Naive thymus-derived CD4-positive, alpha-beta T cell (primary cell): ENCODE data around the gene COTL1. TPM values are rescaled to one million over a fixed set of nuclear protein-coding genes. Genes with fewer than 3 reads are reported as not detected.
A peak's percentile ranks its signal among the peaks of the same experiment; 100 is the strongest.

Source experiments
- ATAC-seq: fragments of 150-1000 bp; cut with Tn5 transposase; 2 replicates; pipeline ENCODE4 v1.10.0; 2021; ENCODE audit warnings: mild to moderate bottlenecking, moderate library complexity
- CTCF ChIA-PET: fragments of 350-600 bp; sonication (Branson Sonifier 250); formaldehyde crosslinking; loops from one replicate; lab custom pipeline; 2021; ENCODE audit warnings: antibody characterized with exemption; lab: Charles Lee
- POLR2A ChIA-PET: fragments of 350-600 bp; sonication (Branson Sonifier 250); formaldehyde crosslinking; loops from one replicate; lab custom pipeline; 2021; ENCODE audit warnings: antibody characterized with exemption, inconsistent platforms; lab: Charles Lee
- DNase-seq, 9 donors: peaks; one replicate each; pipeline versions ENCODE4 v3.0.0 to v3.0.0-alpha.2; 2020 to 2022; ENCODE audit warnings: mixed read lengths in 1 of 9
- H3K27ac ChIP-seq: one replicate; pipeline ENCODE4 v1.7.0; 2013; ENCODE audit warnings: mild to moderate bottlenecking, low read depth, low read length, moderate library complexity
- H3K27me3 ChIP-seq, 2 donors: one replicate each; pipeline ENCODE4 v1.7.0; 2013; ENCODE audit warnings: low read length in 2 of 2, mild to moderate bottlenecking in 2 of 2, moderate library complexity in 2 of 2; ENCODE audit not compliant: control insufficient read depth in 2 of 2, insufficient read depth in 2 of 2
- H3K36me3 ChIP-seq, 3 experiments: 1 replicate in 2 of 3; 2 replicates in 1 of 3; pipeline ENCODE4 v1.7.0; 2013; ENCODE audit warnings: low read length in 3 of 3, mild to moderate bottlenecking in 3 of 3, moderate library complexity in 1 of 3; ENCODE audit not compliant: insufficient read depth in 3 of 3, control insufficient read depth in 2 of 3
- H3K4me1 ChIP-seq, 2 donors: one replicate each; pipeline ENCODE4 v1.7.0; 2013; ENCODE audit warnings: low read length in 2 of 2, mild to moderate bottlenecking in 2 of 2, moderate library complexity in 1 of 2; ENCODE audit not compliant: control insufficient read depth in 2 of 2, insufficient read depth in 2 of 2
- H3K4me3 ChIP-seq: 2 replicates; pipeline ENCODE4 v1.7.0; 2013; ENCODE audit warnings: mild to moderate bottlenecking, low read length
- H3K9me3 ChIP-seq, 3 experiments: 1 replicate in 2 of 3; 2 replicates in 1 of 3; pipeline ENCODE4 v1.7.0; 2013; ENCODE audit warnings: low read length in 3 of 3; ENCODE audit not compliant: control insufficient read depth in 2 of 3
- H3K27ac Mint-ChIP-seq, 9 donors: one replicate each; pipeline ENCODE4 v1.8.0; 2020 to 2022; ENCODE audit warnings: mixed read lengths in 9 of 9, mild to moderate bottlenecking in 8 of 9, moderate library complexity in 5 of 9, inconsistent platforms in 2 of 9
- H3K27me3 Mint-ChIP-seq, 5 donors: one replicate each; pipeline ENCODE4 v1.8.0; 2021 to 2022; ENCODE audit warnings: mixed read lengths in 5 of 5, mild to moderate bottlenecking in 1 of 5
- H3K36me3 Mint-ChIP-seq, 5 donors: one replicate each; pipeline ENCODE4 v1.8.0; 2020 to 2022; ENCODE audit warnings: mixed read lengths in 5 of 5, mild to moderate bottlenecking in 3 of 5, inconsistent platforms in 1 of 5
- H3K4me1 Mint-ChIP-seq, 7 donors: one replicate each; pipeline ENCODE4 v1.8.0; 2020 to 2022; ENCODE audit warnings: mixed read lengths in 7 of 7, mild to moderate bottlenecking in 3 of 7, inconsistent platforms in 1 of 7
- H3K4me3 Mint-ChIP-seq, 10 donors: one replicate each; pipeline ENCODE4 v1.8.0; 2020 to 2022; ENCODE audit warnings: mild to moderate bottlenecking in 10 of 10, mixed read lengths in 10 of 10, moderate library complexity in 6 of 10, inconsistent platforms in 2 of 10
- H3K9me3 Mint-ChIP-seq, 11 donors: one replicate each; pipeline ENCODE4 v1.8.0; 2020 to 2022; ENCODE audit warnings: mixed read lengths in 11 of 11, mild to moderate bottlenecking in 4 of 11, inconsistent platforms in 1 of 11, moderate library complexity in 1 of 11
- intact Hi-C, 2 donors: fragments of 100-400 bp; cut with micrococcal nuclease; formaldehyde crosslinking; loops; one replicate each; pipeline ENCODE4 v1.15.1; 2023
- polyA plus RNA-seq, 2 donors: library from polyadenylated mRNA; unstranded; fragments of 300-500 nt; fragmentation: Illumina TruSeq; gene quantifications; one replicate each; pipeline ENCODE4 v1.2.3, GENCODE V29; 2021
- total RNA-seq, 6 experiments: library from RNA in 5 of 6; stranded (reverse) in 5 of 6; gene quantifications; 1 replicate in 5 of 6; 2 replicates in 1 of 6; pipeline ENCODE4 v1.2.3 and lab custom pipeline; 2021 to 2026

COTL1 gene
- total and polyA plus RNA-seq, 7 experiments from 2014 or later: 84.2 to 704 (median 268) TPM

GRCh38 chr16:84631886-84632285 lies 14.0 kb upstream of the COTL1 start:
- Histone ChIP-seq H3K27me3 (no peaks in the 10 kb centered on the region), H3K4me3 (no peak overlapping the region), H3K4me1 (peaks cover 0 to 30% of the 10 kb centered on the region in 2 donors), H3K9me3 (no peaks in the 10 kb centered on the region), H3K36me3 (no peaks in the 10 kb centered on the region), H3K27ac (no peak overlapping the region)
- Mint-ChIP-seq H3K36me3 (peaks cover 0 to 1% (median 0%) of the 10 kb centered on the region in 5 donors), H3K4me1 (peaks cover 27 to 44% (median 39%) of the 10 kb centered on the region in 7 donors), H3K4me3 (peak overlapping the region; percentile 33 to 75 (median 64)), H3K9me3 (no peaks in the 10 kb centered on the region), H3K27ac (peak overlapping the region in 6 of 9 donors; percentile 21 to 91 (median 56)), H3K27me3 (peaks cover 0 to 67% (median 0%) of the 10 kb centered on the region in 5 donors)
- ATAC-seq (peak; percentile 42), DNase-seq (no peak)
- intact Hi-C loops: loop anchor here in 1 of 2 donors (1.0 to 2.0 kb wide), 2 partner anchors 9 to 21 kb away; no protein-coding TSS in a partner anchor
- CTCF ChIA-PET: interaction anchor here (0.5 kb wide), 1 partner anchor 355 kb away, joined by 3 read pairs; no protein-coding TSS in a partner anchor
- POLR2A ChIA-PET: interaction anchor here (0.6 to 1.3 kb wide), 4 partner anchors 10 to 96 kb away, joined by 3 read pairs; no protein-coding TSS in a partner anchor

DNA sequence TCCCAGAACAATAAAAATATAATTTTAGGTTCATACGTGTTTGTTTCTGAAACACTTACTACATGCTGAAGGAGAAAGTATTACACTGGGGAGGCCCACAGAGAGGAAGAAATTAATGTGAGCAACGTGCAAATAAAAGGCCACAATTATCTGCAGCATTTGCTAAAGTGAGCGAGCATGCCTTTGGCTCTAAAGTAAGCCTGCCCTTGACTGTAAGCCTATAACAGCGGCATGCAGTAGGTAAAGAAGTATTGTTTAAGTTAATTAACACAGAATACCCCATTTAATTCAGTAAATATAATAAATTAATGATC lies 13.2 kb upstream of the COTL1 start:
- Histone ChIP-seq H3K4me3 (peak overlapping the region; percentile 24), H3K27ac (no peak overlapping the region), H3K9me3 (no peaks in the 10 kb centered on the region), H3K27me3 (no peaks in the 10 kb centered on the region), H3K4me1 (peaks cover 0 to 30% of the 10 kb centered on the region in 2 donors), H3K36me3 (no peaks in the 10 kb centered on the region)
- ATAC-seq (peak; percentile 27), DNase-seq (peak in 1 of 9 donors; percentile 41)
- Mint-ChIP-seq H3K27me3 (peaks cover 0 to 67% (median 0%) of the 10 kb centered on the region in 5 donors), H3K27ac (peak overlapping the region in 8 of 9 donors; percentile 21 to 91 (median 68)), H3K4me1 (peaks cover 27 to 42% (median 38%) of the 10 kb centered on the region in 7 donors), H3K9me3 (no peaks in the 10 kb centered on the region), H3K4me3 (peak overlapping the region; percentile 33 to 75 (median 66)), H3K36me3 (peaks cover 0 to 1% (median 0%) of the 10 kb centered on the region in 5 donors)
- intact Hi-C loops: loop anchor here in 1 of 2 donors (1.0 to 2.0 kb wide), 2 partner anchors 10 to 22 kb away; no protein-coding TSS in a partner anchor
- ChIA-PET CTCF (no interaction called here), POLR2A (interaction anchor here (1.3 kb wide), 1 partner anchor 11 kb away, joined by 3 read pairs; no protein-coding TSS in a partner anchor)

- Histone ChIP-seq H3K4me3 (peak overlapping the region; percentile 24), H3K27ac (peak overlapping the region; percentile 17), H3K4me1 (peaks cover 0 to 30% of the 10 kb centered on the region in 2 donors), H3K27me3 (no peaks in the 10 kb centered on the region), H3K36me3 (no peaks in the 10 kb centered on the region), H3K9me3 (no peaks in the 10 kb centered on the region)
- ChIA-PET POLR2A (interaction anchor here (1.2 to 2.1 kb wide), 3 partner anchors 11 to 124 kb away, joined by 3 to 11 read pairs (median 4); partner anchors contain the start of gene KLHL36), CTCF (interaction anchor here (1.6 kb wide), 1 partner anchor 96 kb away, joined by 5 read pairs; no protein-coding TSS in a partner anchor)
- H3K4me1 Mint-ChIP-seq: peaks cover 27 to 42% (median 38%) of the 10 kb centered on the region in 7 donors
- ATAC-seq: peak; percentile 51
- peak overlapping the region; percentile 7 to 73 (median 64) for H3K4me3 Mint-ChIP-seq
- peaks cover 0 to 65% (median 0%) of the 10 kb centered on the region in 5 donors for H3K27me3 Mint-ChIP-seq
- DNase-seq: peak in 3 of 9 donors; percentile 20 to 45 (median 34)
- intact Hi-C loops: loop anchor here in 1 of 2 donors (1.0 to 2.0 kb wide), 2 partner anchors 11 to 22 kb away; no protein-coding TSS in a partner anchor
- H3K27ac Mint-ChIP-seq: peak overlapping the region; percentile 21 to 91 (median 65)
- H3K36me3 Mint-ChIP-seq: peaks cover 0 to 1% (median 0%) of the 10 kb centered on the region in 5 donors
- no peaks in the 10 kb centered on the region for H3K9me3 Mint-ChIP-seq
Measured at GRCh38 chr16:84630446-84631152, 12.7 kb upstream of the COTL1 start.

- peak overlapping the region in 6 of 10 donors; percentile 7 to 61 (median 48) for H3K4me3 Mint-ChIP-seq
- no peak overlapping the region for H3K27ac ChIP-seq
- peaks cover 0 to 1% (median 0%) of the 10 kb centered on the region in 5 donors for H3K36me3 Mint-ChIP-seq
- ATAC-seq (no peak), DNase-seq (no peak)
- H3K4me3 ChIP-seq: no peak overlapping the region
- H3K4me1 Mint-ChIP-seq: peaks cover 27 to 42% (median 38%) of the 10 kb centered on the region in 7 donors
- no peaks in the 10 kb centered on the region for H3K27me3 ChIP-seq
- intact Hi-C loops: loop anchor here in 1 of 2 donors (2.0 kb wide), 1 partner anchor 23 kb away; no protein-coding TSS in a partner anchor
- H3K4me1 ChIP-seq: peaks cover 0 to 30% of the 10 kb centered on the region in 2 donors
- no peaks in the 10 kb centered on the region for H3K9me3 Mint-ChIP-seq
- H3K9me3 ChIP-seq: no peaks in the 10 kb centered on the region
- H3K27me3 Mint-ChIP-seq: peaks cover 0 to 64% (median 0%) of the 10 kb centered on the region in 5 donors
- peak overlapping the region in 2 of 9 donors; percentile 70 to 91 for H3K27ac Mint-ChIP-seq
- H3K36me3 ChIP-seq: no peaks in the 10 kb centered on the region
- CTCF ChIA-PET: interaction anchor here (0.8 to 1.6 kb wide), 5 partner anchors 9 to 119 kb away, joined by 3 to 5 read pairs (median 3); no protein-coding TSS in a partner anchor
- POLR2A ChIA-PET: interaction anchor here (0.9 to 2.1 kb wide), 5 partner anchors 11 to 124 kb away, joined by 3 to 11 read pairs (median 4); partner anchors contain the start of gene KLHL36
Measured at GRCh38 chr16:84630009-84630408, 12.1 kb upstream of the COTL1 start.

- DNase-seq (no peak), ATAC-seq (no peak)
- no peaks in the 10 kb centered on the region for H3K9me3 ChIP-seq
- H3K4me3 Mint-ChIP-seq: peak overlapping the region in 5 of 10 donors; percentile 41 to 61 (median 56)
- no peak overlapping the region for H3K4me3 ChIP-seq
- POLR2A ChIA-PET: interaction anchor here (0.7 to 2.1 kb wide), 7 partner anchors 11 to 123 kb away, joined by 3 to 11 read pairs (median 4); partner anchors contain the start of gene KLHL36
- no peaks in the 10 kb centered on the region for H3K36me3 ChIP-seq
- CTCF ChIA-PET: interaction anchor here (0.7 to 1.6 kb wide), 7 partner anchors 8 to 119 kb away, joined by 3 to 5 read pairs (median 3); no protein-coding TSS in a partner anchor
- H3K27ac ChIP-seq: no peak overlapping the region
- no peaks in the 10 kb centered on the region for H3K9me3 Mint-ChIP-seq
- peaks cover 0 to 1% (median 0%) of the 10 kb centered on the region in 5 donors for H3K36me3 Mint-ChIP-seq
- intact Hi-C loops: no loop called here
- H3K27me3 Mint-ChIP-seq: peaks cover 0 to 65% (median 0%) of the 10 kb centered on the region in 5 donors
- H3K27me3 ChIP-seq: no peaks in the 10 kb centered on the region
- H3K27ac Mint-ChIP-seq: peak overlapping the region in 4 of 9 donors; percentile 32 to 79 (median 66)
- H3K4me1 Mint-ChIP-seq: peaks cover 27 to 42% (median 38%) of the 10 kb centered on the region in 7 donors
- peaks cover 0 to 30% of the 10 kb centered on the region in 2 donors for H3K4me1 ChIP-seq
Measured at GRCh38 chr16:84629580-84629979, 11.7 kb upstream of the COTL1 start.

DNA sequence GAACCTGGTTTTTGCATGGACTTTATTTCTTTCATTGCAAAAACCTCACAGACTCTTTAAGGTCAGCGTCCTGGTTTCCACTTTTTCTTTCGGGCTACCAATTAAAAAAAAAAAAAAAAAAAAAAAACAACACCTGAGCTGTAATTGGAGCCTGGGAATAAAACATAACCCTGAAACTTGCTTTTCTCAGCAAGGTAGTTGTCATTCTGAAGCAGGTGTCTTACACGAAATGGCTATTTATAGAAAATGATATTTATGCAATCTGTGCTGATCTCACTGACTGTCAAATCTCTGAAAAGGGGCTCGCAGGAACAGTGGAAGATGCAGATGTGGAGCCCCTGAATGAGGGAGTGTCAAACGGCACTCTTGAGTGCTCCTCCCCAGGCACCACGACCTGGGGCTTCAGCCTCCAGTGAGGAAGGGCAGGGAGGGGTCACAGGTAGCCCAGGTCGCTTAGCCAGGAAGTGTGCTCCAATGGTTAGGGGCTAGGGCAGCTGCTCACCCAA lies 10.4 kb upstream of the COTL1 start:
- H3K27ac ChIP-seq: no peak overlapping the region
- intact Hi-C loops: no loop called here
- CTCF ChIA-PET: interaction anchor here (0.6 kb wide), 3 partner anchors 24 to 339 kb away, joined by 3 to 4 read pairs (median 4); no protein-coding TSS in a partner anchor
- peaks cover 0 to 30% of the 10 kb centered on the region in 2 donors for H3K4me1 ChIP-seq
- Mint-ChIP-seq H3K27me3 (peaks cover 0 to 64% (median 0%) of the 10 kb centered on the region in 5 donors), H3K36me3 (peaks cover 0 to 1% (median 0%) of the 10 kb centered on the region in 5 donors), H3K4me1 (peaks cover 23 to 43% (median 34%) of the 10 kb centered on the region in 7 donors), H3K4me3 (no peak overlapping the region), H3K27ac (peak overlapping the region in 2 of 9 donors; percentile 51 to 80), H3K9me3 (no peaks in the 10 kb centered on the region)
- H3K27me3 ChIP-seq: no peaks in the 10 kb centered on the region
- POLR2A ChIA-PET: interaction anchor here (1.1 to 2.1 kb wide), 4 partner anchors 12 to 44 kb away, joined by 3 to 11 read pairs (median 5); partner anchors contain the start of gene KLHL36
- no peaks in the 10 kb centered on the region for H3K36me3 ChIP-seq
- ATAC-seq (no peak), DNase-seq (no peak)
- no peak overlapping the region for H3K4me3 ChIP-seq
- no peaks in the 10 kb centered on the region for H3K9me3 ChIP-seq
